Loucy (cell line): ENCODE results near the gene NOL4L.
"Not testable (repeated sequence)": the region's sequence is repeated elsewhere in the genome, so short reads cannot be mapped to it uniquely, and the experiment has no call there.

Source experiments
- H2AFZ ChIP-seq: fragments of 200-600 bp; sonication (generic); 2 replicates; pipeline ENCODE4 v1.6.0; 2016; ENCODE audit warnings: antibody characterized with exemption, mild to moderate bottlenecking, low read length, moderate library complexity
- H3F3A ChIP-seq: fragments of 200-600 bp; 2 replicates; pipeline ENCODE4 v1.6.0; 2016; ENCODE audit warnings: antibody characterized with exemption, low read depth, mild to moderate bottlenecking
- H3K27me3 ChIP-seq: fragments of 200-600 bp; sonication (generic); 2 replicates; pipeline ENCODE4 v1.6.1; 2014; ENCODE audit warnings: low read length, mild to moderate bottlenecking; ENCODE audit not compliant: insufficient read depth, poor library complexity, severe bottlenecking
- H3K36me3 ChIP-seq: fragments of 200-600 bp; sonication (generic); 2 replicates; pipeline ENCODE4 v1.6.1; 2016; ENCODE audit warnings: low read length; ENCODE audit not compliant: insufficient read depth
- H3K4me1 ChIP-seq: fragments of 200-600 bp; sonication (generic); 2 replicates; pipeline ENCODE4 v1.5.1; 2014; ENCODE audit warnings: low read length, mild to moderate bottlenecking; ENCODE audit not compliant: insufficient read depth, poor library complexity, severe bottlenecking
- H3K4me2 ChIP-seq: fragments of 200-600 bp; sonication (generic); 2 replicates; pipeline ENCODE4 v1.6.0; 2014; ENCODE audit warnings: antibody characterized with exemption, low read length, low read depth, mild to moderate bottlenecking; ENCODE audit not compliant: poor library complexity, severe bottlenecking
- H3K4me3 ChIP-seq: fragments of 200-600 bp; sonication (generic); 2 replicates; pipeline ENCODE4 v1.5.1; 2014; ENCODE audit warnings: low read length, mild to moderate bottlenecking, mixed read lengths; ENCODE audit not compliant: poor library complexity, severe bottlenecking
- H3K79me2 ChIP-seq: fragments of 200-600 bp; sonication (generic); 2 replicates; pipeline ENCODE4 v1.6.1; 2014; ENCODE audit warnings: low read length; ENCODE audit not compliant: insufficient read depth
- H3K9ac ChIP-seq: fragments of 200-600 bp; sonication (generic); 2 replicates; pipeline ENCODE4 v1.6.0; 2014; ENCODE audit warnings: mild to moderate bottlenecking, low read depth, low read length, moderate library complexity; ENCODE audit not compliant: poor library complexity, severe bottlenecking
- H3K9me2 ChIP-seq: fragments of 200-600 bp; sonication (generic); replicated peaks from 2 replicates; pipeline ENCODE4 v1.6.1; 2016; ENCODE audit warnings: low read depth, low read length, mixed read lengths
- H3K9me3 ChIP-seq: fragments of 200-600 bp; sonication (generic); 2 replicates; pipeline ENCODE4 v1.6.1; 2014; ENCODE audit warnings: mild to moderate bottlenecking, antibody characterized with exemption, low read length, low read depth; ENCODE audit not compliant: insufficient read depth
- H4K20me1 ChIP-seq: fragments of 200-600 bp; sonication (generic); 2 replicates; pipeline ENCODE4 v1.6.0; 2014; ENCODE audit warnings: antibody characterized with exemption, low read length, mild to moderate bottlenecking; ENCODE audit not compliant: insufficient read depth, poor library complexity, severe bottlenecking
- CTCF ChIP-seq: fragments of 200-600 bp; sonication (generic); conservative IDR thresholded peaks from 2 replicates; pipeline ENCODE4 v1.5.1; 2014; ENCODE audit warnings: mild to moderate bottlenecking, antibody characterized with exemption, low read length
- EZH2phosphoT487 ChIP-seq: fragments of 200-600 bp; IDR thresholded peaks from 2 replicates; pipeline ENCODE4 v1.6.1; 2018; ENCODE audit warnings: antibody characterized with exemption, mild to moderate bottlenecking, moderate library complexity, borderline replicate concordance

NOL4L gene

DNA sequence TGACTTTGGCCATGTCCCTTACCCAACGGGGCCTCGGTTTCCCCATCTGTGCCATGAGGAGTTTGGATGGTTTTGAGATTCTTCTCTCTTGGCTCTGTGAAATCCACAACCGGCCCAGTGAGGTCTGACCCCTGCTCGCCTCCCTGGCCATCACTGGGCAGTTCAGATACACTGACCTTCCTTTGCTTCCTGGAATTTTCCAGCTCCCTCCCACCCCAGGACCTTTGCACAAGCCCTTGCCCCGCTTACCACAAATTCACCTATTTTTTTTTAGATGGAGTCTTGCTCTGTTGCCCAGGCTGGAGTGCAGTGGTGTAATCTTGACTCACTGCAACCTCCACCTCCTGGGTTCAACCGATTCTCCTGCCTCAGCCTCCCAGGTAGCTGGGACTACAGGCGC lies 12.6 kb upstream of the NOL4L start:
- no peak for TF ChIP-seq CTCF
- no peak for TF ChIP-seq EZH2phosphoT487
- Histone ChIP-seq H3K4me3 (no peak overlapping the region), H2AFZ (no peak overlapping the region), H3K27me3 (no peaks in the 10 kb centered on the region), H3K9ac (no peak overlapping the region), H3K4me1 (peaks cover 6% of the 10 kb centered on the region), H3K4me2 (no peak overlapping the region), H4K20me1 (no peaks in the 10 kb centered on the region), H3K9me2 (no peaks in the 10 kb centered on the region), H3K79me2 (no peaks in the 10 kb centered on the region), H3K9me3 (no peaks in the 10 kb centered on the region), H3K36me3 (no peaks in the 10 kb centered on the region), H3F3A (no peaks in the 10 kb centered on the region)

DNA sequence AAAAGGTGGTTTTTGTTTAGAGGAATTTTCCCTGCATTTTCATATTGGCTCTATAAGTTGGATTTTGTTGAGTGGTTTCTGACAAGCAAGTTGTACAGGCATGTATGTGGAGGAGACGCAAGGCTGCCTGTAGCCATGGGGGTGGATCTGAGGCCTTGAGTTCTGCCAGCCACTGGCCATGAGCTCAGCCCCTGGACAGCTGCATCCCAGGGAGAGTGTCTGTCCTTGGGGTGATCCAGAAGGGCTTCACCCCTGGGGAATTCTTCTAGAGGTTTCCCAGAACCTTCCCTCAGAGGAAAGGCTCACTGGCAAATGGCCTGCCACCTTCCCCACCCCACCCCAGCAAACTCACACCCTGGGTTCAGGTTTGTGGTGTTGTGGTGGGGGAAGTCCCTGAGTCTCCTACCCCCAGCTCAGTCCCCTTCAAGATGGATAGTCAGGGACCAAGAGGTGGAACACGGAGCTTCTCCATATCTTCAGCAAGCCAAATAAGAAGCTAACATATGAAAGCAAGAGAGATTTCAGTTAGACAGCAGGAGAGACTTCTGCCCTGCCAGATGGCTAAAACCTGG lies 11.6 kb upstream of the NOL4L start:
- Histone ChIP-seq H3K9me3 (no peaks in the 10 kb centered on the region), H4K20me1 (no peaks in the 10 kb centered on the region), H2AFZ (no peak overlapping the region), H3K79me2 (no peaks in the 10 kb centered on the region), H3K4me1 (peaks cover 6% of the 10 kb centered on the region), H3K27me3 (no peaks in the 10 kb centered on the region), H3K4me2 (no peak overlapping the region), H3K9me2 (no peaks in the 10 kb centered on the region), H3F3A (no peaks in the 10 kb centered on the region), H3K36me3 (no peaks in the 10 kb centered on the region), H3K4me3 (no peak overlapping the region), H3K9ac (no peak overlapping the region)
- TF ChIP-seq CTCF = no peak
- no peak for TF ChIP-seq EZH2phosphoT487

GRCh38 chr20:32595143-32595542 lies 10.0 kb upstream of the NOL4L start:
- no peak overlapping the region for H3K4me2 ChIP-seq
- TF ChIP-seq CTCF (no peak), EZH2phosphoT487 (no peak)

GRCh38 chr20:32594669-32595068 lies 9.5 kb upstream of the NOL4L start:
- H3K4me1 ChIP-seq, H3F3A ChIP-seq, H3K79me2 ChIP-seq, H3K4me2 ChIP-seq, H3K9ac ChIP-seq, H3K9me3 ChIP-seq, H3K36me3 ChIP-seq, H3K4me3 ChIP-seq, H3K9me2 ChIP-seq, H2AFZ ChIP-seq, H3K27me3 ChIP-seq, H4K20me1 ChIP-seq: not testable (repeated sequence)

More at GRCh38 chr20:32595143-32595542, 10.0 kb upstream of the NOL4L start:
- Histone ChIP-seq H3K9me2 (no peaks in the 10 kb centered on the region), H3K9ac (no peak overlapping the region), H4K20me1 (no peaks in the 10 kb centered on the region), H3K27me3 (no peaks in the 10 kb centered on the region), H2AFZ (no peak overlapping the region), H3K4me3 (no peak overlapping the region), H3K36me3 (no peaks in the 10 kb centered on the region), H3F3A (no peaks in the 10 kb centered on the region), H3K4me1 (peaks cover 6% of the 10 kb centered on the region), H3K9me3 (no peaks in the 10 kb centered on the region), H3K79me2 (no peaks in the 10 kb centered on the region)
